Liver (tissue), 3 donors: ENCODE measurements around the gene MYO5A.

Source experiments
- ATF3 ChIP-seq: IDR thresholded peaks from 2 replicates; pipeline ENCODE4 v1.6.1; 2016; ENCODE audit warnings: antibody characterized with exemption
- CTCF ChIP-seq: fragments of 150-350 bp; IDR thresholded peaks from 2 replicates; pipeline ENCODE4 v1.5.1; 2017; ENCODE audit warnings: improper control_type of control experiment, low read depth, low read length; ENCODE audit not compliant: missing input control
- GABPA ChIP-seq, 2 donors: IDR thresholded peaks in 1 of 2; conservative IDR thresholded peaks in 1 of 2; 2 replicates each; pipeline ENCODE4 v1.6.1; 2016; ENCODE audit warnings: antibody characterized with exemption in 2 of 2, mild to moderate bottlenecking in 1 of 2, moderate library complexity in 1 of 2
- TAF1 ChIP-seq: conservative IDR thresholded peaks from 2 replicates; pipeline ENCODE4 v1.6.1; 2016; ENCODE audit warnings: antibody characterized with exemption, mild to moderate bottlenecking
- TF ChIP-seq, protein P1 (sequence below): IDR thresholded peaks from 2 replicates; pipeline ENCODE4 v1.6.1; 2016; ENCODE audit warnings: antibody characterized with exemption, mild to moderate bottlenecking
- donor health status: healthy.
- donor health status: healthy.

DNA sequence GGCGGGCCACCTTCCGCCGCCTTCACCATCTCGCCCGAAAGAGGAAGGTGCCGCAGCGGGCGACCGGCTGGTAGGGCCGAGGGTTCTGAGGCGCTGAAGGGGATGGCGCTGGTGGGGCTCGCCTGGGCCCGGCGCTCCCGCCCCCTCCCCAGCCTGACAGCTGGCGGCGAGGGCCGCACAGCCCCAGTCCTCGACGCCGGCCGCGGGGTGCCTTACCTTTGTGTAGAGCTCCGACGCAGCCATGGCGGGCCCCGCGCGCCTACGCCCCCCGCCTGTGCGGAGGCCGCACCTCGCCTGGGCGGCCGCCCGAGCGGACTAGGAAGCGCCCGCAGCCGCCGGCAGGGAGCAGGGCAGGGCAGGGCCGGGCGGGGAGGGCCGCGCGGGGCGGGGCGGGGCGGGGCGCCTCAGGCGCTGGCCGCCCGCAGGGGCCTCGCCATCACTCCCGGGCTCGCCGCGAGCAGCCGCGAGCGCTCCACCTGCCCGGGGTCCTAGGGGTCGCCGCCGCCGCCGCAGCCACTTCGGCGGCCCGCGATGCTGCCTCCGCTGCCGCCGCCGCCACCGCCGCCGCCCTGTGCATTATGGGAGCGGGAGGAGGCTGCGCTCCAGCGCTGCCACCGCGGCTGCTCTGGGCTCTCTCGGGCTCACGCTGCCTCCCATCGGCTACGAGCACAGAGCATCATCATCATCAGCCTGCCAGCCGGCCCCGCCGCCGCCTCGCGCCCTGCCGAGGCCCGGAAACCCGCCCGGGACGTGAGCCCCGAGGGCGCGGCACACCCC is at the start of gene MYO5A:
- peak; percentile 3 for TF ChIP-seq CTCF
- no peak for TF ChIP-seq TAF1
- no peak for TF ChIP-seq ATF3
- no peak for TF ChIP-seq GABPA (IDR thresholded peaks at IDR 0.05 in 1 of 2, conservative IDR thresholded peaks at IDR 0.05 in 1 of 2)
- TF ChIP-seq, protein P1, sequence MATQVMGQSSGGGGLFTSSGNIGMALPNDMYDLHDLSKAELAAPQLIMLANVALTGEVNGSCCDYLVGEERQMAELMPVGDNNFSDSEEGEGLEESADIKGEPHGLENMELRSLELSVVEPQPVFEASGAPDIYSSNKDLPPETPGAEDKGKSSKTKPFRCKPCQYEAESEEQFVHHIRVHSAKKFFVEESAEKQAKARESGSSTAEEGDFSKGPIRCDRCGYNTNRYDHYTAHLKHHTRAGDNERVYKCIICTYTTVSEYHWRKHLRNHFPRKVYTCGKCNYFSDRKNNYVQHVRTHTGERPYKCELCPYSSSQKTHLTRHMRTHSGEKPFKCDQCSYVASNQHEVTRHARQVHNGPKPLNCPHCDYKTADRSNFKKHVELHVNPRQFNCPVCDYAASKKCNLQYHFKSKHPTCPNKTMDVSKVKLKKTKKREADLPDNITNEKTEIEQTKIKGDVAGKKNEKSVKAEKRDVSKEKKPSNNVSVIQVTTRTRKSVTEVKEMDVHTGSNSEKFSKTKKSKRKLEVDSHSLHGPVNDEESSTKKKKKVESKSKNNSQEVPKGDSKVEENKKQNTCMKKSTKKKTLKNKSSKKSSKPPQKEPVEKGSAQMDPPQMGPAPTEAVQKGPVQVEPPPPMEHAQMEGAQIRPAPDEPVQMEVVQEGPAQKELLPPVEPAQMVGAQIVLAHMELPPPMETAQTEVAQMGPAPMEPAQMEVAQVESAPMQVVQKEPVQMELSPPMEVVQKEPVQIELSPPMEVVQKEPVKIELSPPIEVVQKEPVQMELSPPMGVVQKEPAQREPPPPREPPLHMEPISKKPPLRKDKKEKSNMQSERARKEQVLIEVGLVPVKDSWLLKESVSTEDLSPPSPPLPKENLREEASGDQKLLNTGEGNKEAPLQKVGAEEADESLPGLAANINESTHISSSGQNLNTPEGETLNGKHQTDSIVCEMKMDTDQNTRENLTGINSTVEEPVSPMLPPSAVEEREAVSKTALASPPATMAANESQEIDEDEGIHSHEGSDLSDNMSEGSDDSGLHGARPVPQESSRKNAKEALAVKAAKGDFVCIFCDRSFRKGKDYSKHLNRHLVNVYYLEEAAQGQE: no peak
